ENCODE results near the gene ADAMTS18. TPM values are rescaled to one million over a fixed set of nuclear protein-coding genes. Genes with fewer than 3 reads are reported as not detected.

The ADAMTS18 gene
- total RNA-seq, 4 donors from 2014 or later: 0.75 TPM; not detected in 3

GRCh38 chr16:77304134-77304533, 130.7 kb downstream of the ADAMTS18 start:
- Histone ChIP-seq H3K36me3 (no peaks in the 10 kb centered on the region), H3K4me1 (peaks cover 0 to 4% of the 10 kb centered on the region in 2 donors), H3K27me3 (no peaks in the 10 kb centered on the region), H3K9me3 (no peaks in the 10 kb centered on the region), H3K27ac (no peak overlapping the region), H3K4me3 (replicated peaks in 1 of 3) (no peak overlapping the region)
- TF ChIP-seq POLR2A (IDR thresholded peaks at IDR 0.05) (no peak), CTCF (IDR thresholded peaks at IDR 0.05) (no peak)
- 96 to 97% methylated on average over 2 of the region's 2 CpGs for WGBS, 2 donors
- no peak for DNase-seq
- intact Hi-C loops (cut with DNase I): no loop called here

DNA sequence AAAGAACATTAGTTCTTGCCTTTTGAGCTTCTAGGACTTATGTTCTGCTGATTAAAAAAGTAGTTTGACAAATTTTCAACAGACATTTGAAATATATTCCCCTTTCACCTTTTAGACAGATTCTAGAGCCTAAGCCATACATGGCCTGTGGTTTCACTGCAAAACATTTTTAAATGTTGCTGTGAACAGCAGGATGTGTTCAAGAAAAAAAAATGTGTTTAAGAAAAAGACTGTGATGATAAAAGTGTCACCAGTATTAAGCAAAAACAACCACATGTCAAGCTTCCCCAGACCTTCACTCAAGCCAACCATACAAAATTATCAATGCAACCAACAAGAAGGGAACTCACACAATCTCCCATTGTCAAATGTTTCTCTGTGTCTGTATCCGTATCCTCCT, 132.2 kb downstream of the ADAMTS18 start:
- Histone ChIP-seq H3K36me3 (no peaks in the 10 kb centered on the region), H3K27me3 (no peaks in the 10 kb centered on the region), H3K4me1 (peaks cover 0 to 15% of the 10 kb centered on the region in 2 donors), H3K4me3 (replicated peaks in 1 of 3) (no peak overlapping the region), H3K27ac (no peak overlapping the region), H3K9me3 (no peaks in the 10 kb centered on the region)
- WGBS, 2 donors: 85 to 100% methylated on average over 1 of the region's 1 CpG
- no peak for DNase-seq
- intact Hi-C loops (cut with DNase I): no loop called here
- TF ChIP-seq CTCF (IDR thresholded peaks at IDR 0.05) (no peak), POLR2A (IDR thresholded peaks at IDR 0.05) (no peak)

DNA sequence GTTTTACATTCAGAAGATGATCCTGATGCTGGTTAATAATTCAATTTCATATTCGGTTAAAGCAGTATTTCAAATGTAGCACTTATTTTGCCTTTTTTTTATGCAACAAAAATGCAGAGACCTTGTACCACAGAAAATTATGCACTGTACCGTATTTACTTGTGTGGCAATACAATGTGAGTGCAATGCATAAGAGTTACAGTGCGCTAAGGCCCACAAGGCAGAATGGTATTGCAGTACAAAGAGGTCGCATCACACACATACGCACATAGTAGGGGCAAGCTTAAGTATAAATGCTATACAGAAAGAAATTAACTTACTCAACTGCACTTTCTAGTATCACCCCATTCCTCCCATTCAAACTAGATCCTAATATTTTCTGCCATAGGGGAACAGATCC, 132.6 kb downstream of the ADAMTS18 start:
- Histone ChIP-seq H3K36me3 (no peaks in the 10 kb centered on the region), H3K27me3 (no peaks in the 10 kb centered on the region), H3K27ac (no peak overlapping the region), H3K4me3 (replicated peaks in 1 of 3) (no peak overlapping the region), H3K4me1 (peaks cover 0 to 15% of the 10 kb centered on the region in 2 donors), H3K9me3 (no peaks in the 10 kb centered on the region)
- intact Hi-C loops (cut with DNase I): no loop called here
- WGBS, 2 donors: 94 to 96% methylated on average over 5 of the region's 5 CpGs
- DNase-seq: no peak
- TF ChIP-seq POLR2A (IDR thresholded peaks at IDR 0.05) (no peak), CTCF (IDR thresholded peaks at IDR 0.05) (no peak)

- intact Hi-C loops (cut with DNase I): no loop called here
- H3K27me3 ChIP-seq: no peaks in the 10 kb centered on the region
- DNase-seq: no peak
- no peaks in the 10 kb centered on the region for H3K36me3 ChIP-seq
- WGBS, 2 donors: 86 to 91% methylated on average over 3 of the region's 3 CpGs
- H3K9me3 ChIP-seq: no peaks in the 10 kb centered on the region
- no peak overlapping the region for H3K4me3 ChIP-seq (replicated peaks in 1 of 3)
- peaks cover 0 to 15% of the 10 kb centered on the region in 2 donors for H3K4me1 ChIP-seq
- no peak overlapping the region for H3K27ac ChIP-seq
- no peak for TF ChIP-seq POLR2A (IDR thresholded peaks at IDR 0.05)
- TF ChIP-seq CTCF (IDR thresholded peaks at IDR 0.05): no peak
Measured at GRCh38 chr16:77300256-77300655, 134.6 kb downstream of the ADAMTS18 start.

- Histone ChIP-seq H3K4me3 (replicated peaks in 1 of 3) (no peak overlapping the region), H3K36me3 (no peaks in the 10 kb centered on the region), H3K4me1 (peaks cover 0 to 20% of the 10 kb centered on the region in 2 donors), H3K27me3 (no peaks in the 10 kb centered on the region), H3K9me3 (no peaks in the 10 kb centered on the region), H3K27ac (peak overlapping the region in 1 of 3 donors; percentile 11)
- intact Hi-C loops (cut with DNase I): no loop called here
- WGBS, 2 donors: 96 to 97% methylated on average over 1 of the region's 1 CpG
- TF ChIP-seq CTCF (IDR thresholded peaks at IDR 0.05) (no peak), POLR2A (IDR thresholded peaks at IDR 0.05) (no peak)
- DNase-seq: no peak
Measured at GRCh38 chr16:77299395-77299794, 135.4 kb downstream of the ADAMTS18 start.
